CD14-positive monocyte (primary cell): ENCODE data around the gene EXO1. TPM values are rescaled to one million over a fixed set of nuclear protein-coding genes. Genes with fewer than 3 reads are reported as not detected.

Source experiments
- DNase-seq, 3 donors: peaks; one replicate each; pipeline ENCODE4 v3.0.0-alpha.2; 2011 to 2022
- H2AFZ ChIP-seq: 2 replicates; pipeline ENCODE4 v1.6.0; 2012; ENCODE audit warnings: mild to moderate bottlenecking, low read depth, low read length, inconsistent platforms; ENCODE audit not compliant: insufficient read depth, poor library complexity, severe bottlenecking
- H3K27ac ChIP-seq, 2 donors: 1 replicate in 1 of 2; 2 replicates in 1 of 2; pipeline ENCODE4 v1.5.1; 2012 to 2013; ENCODE audit warnings: low read length in 2 of 2, control low read depth in 1 of 2, inconsistent platforms in 1 of 2, low read depth in 1 of 2, mild to moderate bottlenecking in 1 of 2
- H3K27me3 ChIP-seq, 2 donors: one replicate each; pipeline versions ENCODE4 v1.6.0 to v1.6.1; 2011 to 2013; ENCODE audit warnings: low read length in 2 of 2; ENCODE audit not compliant: control insufficient read depth in 2 of 2, insufficient read depth in 2 of 2
- H3K36me3 ChIP-seq, 2 donors: replicated peaks in 1 of 2; 1 replicate in 1 of 2; 2 replicates in 1 of 2; pipeline versions ENCODE4 v1.5.1 to v1.6.1; 2012 to 2013; ENCODE audit warnings: low read length in 2 of 2, control low read depth in 1 of 2, inconsistent platforms in 1 of 2, mild to moderate bottlenecking in 1 of 2; ENCODE audit not compliant: insufficient read depth in 2 of 2, control insufficient read depth in 1 of 2
- H3K4me1 ChIP-seq, 2 donors: 1 replicate in 1 of 2; 2 replicates in 1 of 2; pipeline versions ENCODE4 v1.5.1 to v1.6.1; 2012 to 2013; ENCODE audit warnings: low read length in 2 of 2, control low read depth in 1 of 2, inconsistent platforms in 1 of 2, mild to moderate bottlenecking in 1 of 2, moderate library complexity in 1 of 2; ENCODE audit not compliant: insufficient read depth in 2 of 2, control insufficient read depth in 1 of 2
- H3K4me2 ChIP-seq: replicated peaks from 2 replicates; pipeline ENCODE3; 2012; ENCODE audit warnings: low read length, moderate library complexity, mild to moderate bottlenecking; ENCODE audit not compliant: poor library complexity, severe bottlenecking; ENCODE audit errors: extremely low read depth
- H3K4me3 ChIP-seq, 3 experiments: fragments of 200-600 bp in 1 of 3; sonication (generic) in 1 of 3; replicated peaks in 1 of 3; 1 replicate in 2 of 3; 2 replicates in 1 of 3; pipeline ENCODE4 v1.5.1; 2011 to 2013; ENCODE audit warnings: low read length in 3 of 3, mild to moderate bottlenecking in 3 of 3, control low read depth in 2 of 3, low read depth in 2 of 3, inconsistent platforms in 1 of 3, moderate library complexity in 1 of 3
- H3K79me2 ChIP-seq: 2 replicates; pipeline ENCODE4 v1.6.0; 2012; ENCODE audit warnings: mild to moderate bottlenecking, control low read depth, inconsistent platforms, low read length, moderate library complexity; ENCODE audit not compliant: insufficient read depth
- H3K9ac ChIP-seq: 2 replicates; pipeline ENCODE4 v1.6.0; 2017; ENCODE audit warnings: low read length, mild to moderate bottlenecking; ENCODE audit not compliant: insufficient read depth, poor library complexity, severe bottlenecking
- H3K9me3 ChIP-seq, 2 donors: replicated peaks in 1 of 2; 1 replicate in 1 of 2; 2 replicates in 1 of 2; pipeline versions ENCODE4 v1.5.1 to v1.6.1; 2012 to 2013; ENCODE audit warnings: low read length in 2 of 2, control low read depth in 1 of 2; ENCODE audit not compliant: control insufficient read depth in 1 of 2, insufficient read depth in 1 of 2
- H4K20me1 ChIP-seq: 2 replicates; pipeline ENCODE4 v1.6.0; 2012; ENCODE audit warnings: mild to moderate bottlenecking, low read length, control low read depth, moderate library complexity; ENCODE audit not compliant: insufficient read depth
- H3K27ac Mint-ChIP-seq, 7 donors: one replicate each; pipeline ENCODE4 v1.8.0; 2020; ENCODE audit warnings: mild to moderate bottlenecking in 7 of 7, mixed read lengths in 7 of 7, moderate library complexity in 6 of 7, inconsistent platforms in 2 of 7
- H3K27me3 Mint-ChIP-seq, 3 donors: one replicate each; pipeline ENCODE4 v1.8.0; 2021 to 2022; ENCODE audit warnings: low read depth in 3 of 3, mild to moderate bottlenecking in 3 of 3, mixed read lengths in 3 of 3, moderate library complexity in 3 of 3, inconsistent platforms in 1 of 3
- H3K36me3 Mint-ChIP-seq, 2 donors: one replicate each; pipeline ENCODE4 v1.8.0; 2020; ENCODE audit warnings: mixed read lengths in 2 of 2, inconsistent platforms in 1 of 2, mild to moderate bottlenecking in 1 of 2
- H3K4me1 Mint-ChIP-seq: one replicate; pipeline ENCODE4 v1.8.0; 2020; ENCODE audit warnings: mild to moderate bottlenecking, mixed read lengths
- H3K4me3 Mint-ChIP-seq, 2 donors: one replicate each; pipeline ENCODE4 v1.8.0; 2020; ENCODE audit warnings: mild to moderate bottlenecking in 2 of 2, mixed read lengths in 2 of 2, moderate library complexity in 1 of 2
- H3K9me3 Mint-ChIP-seq, 7 donors: one replicate each; pipeline ENCODE4 v1.8.0; 2020 to 2022; ENCODE audit warnings: mixed read lengths in 7 of 7, mild to moderate bottlenecking in 6 of 7, moderate library complexity in 6 of 7, inconsistent platforms in 2 of 7
- CTCF ChIP-seq: fragments of 200-600 bp; IDR thresholded peaks from one replicate; pipeline ENCODE4 v1.8.0; 2022; ENCODE audit warnings: antibody characterized with exemption, mild to moderate bottlenecking
- WGBS: methylation state at CpG from one replicate; pipeline ENCODE4 v1.1.5; 2013; ENCODE audit warnings: missing lambda C conversion rate; ENCODE audit not compliant: insufficient coverage; 5-methylcytosine and 5-hydroxymethylcytosine counted together
- intact Hi-C, 2 donors: fragments of 100-400 bp; cut with micrococcal nuclease; formaldehyde crosslinking; loops; one replicate each; pipeline versions ENCODE4 v1.15.0 to v1.15.1; 2023
- polyA plus RNA-seq, 3 donors: library from polyadenylated mRNA; depleted of rRNA in 1 of 3; unstranded in 2 of 3; stranded (reverse) in 1 of 3; fragments of 300-500 nt in 2 of 3; fragments of >200 nt in 1 of 3; fragmentation: Illumina TruSeq in 2 of 3; gene quantifications; 1 replicate in 2 of 3; 2 replicates in 1 of 3; pipeline ENCODE4 v1.2.3, GENCODE V29; 2012 to 2021

EXO1 gene
- polyA plus RNA-seq, 3 donors, result 0.16 to 0.26 TPM; not detected in 1

GRCh38 chr1:241917487-241917886 lies 69.5 kb downstream of the EXO1 start:
- peaks cover 0 to 5% (median 2%) of the 10 kb centered on the region in 7 donors for H3K9me3 Mint-ChIP-seq
- H3K9ac ChIP-seq, result no peak overlapping the region
- no peaks in the 10 kb centered on the region for H3K4me1 ChIP-seq
- no peak overlapping the region for H2AFZ ChIP-seq
- no peaks in the 10 kb centered on the region for H3K27me3 ChIP-seq
- peaks cover 3% of the 10 kb centered on the region for H3K4me1 Mint-ChIP-seq
- H3K36me3 Mint-ChIP-seq, result no peaks in the 10 kb centered on the region
- no peaks in the 10 kb centered on the region for H3K36me3 ChIP-seq
- H4K20me1 ChIP-seq, result no peaks in the 10 kb centered on the region
- H3K79me2 ChIP-seq, result no peaks in the 10 kb centered on the region
- H3K27ac ChIP-seq, result no peak overlapping the region
- TF ChIP-seq CTCF, result no peak
- no peak overlapping the region for H3K4me2 ChIP-seq
- H3K4me3 ChIP-seq, result no peak overlapping the region
- WGBS, result 95% methylated on average over 11 of the region's 12 CpGs
- no peak overlapping the region for H3K27ac Mint-ChIP-seq
- intact Hi-C loops, result no loop called here
- H3K9me3 ChIP-seq, result no peaks in the 10 kb centered on the region
- H3K4me3 Mint-ChIP-seq, result no peak overlapping the region
- peaks cover 0 to 7% (median 0%) of the 10 kb centered on the region in 3 donors for H3K27me3 Mint-ChIP-seq
- DNase-seq, result no peak

- DNase-seq, result peak in 1 of 3 donors; percentile 41
- Mint-ChIP-seq H3K4me1 (peaks cover 3% of the 10 kb centered on the region), H3K27me3 (peaks cover 0 to 7% (median 0%) of the 10 kb centered on the region in 3 donors), H3K4me3 (no peak overlapping the region), H3K27ac (peak overlapping the region in 3 of 7 donors; percentile 68 to 70 (median 70)), H3K36me3 (no peaks in the 10 kb centered on the region), H3K9me3 (peaks cover 0 to 5% (median 2%) of the 10 kb centered on the region in 7 donors)
- Histone ChIP-seq H2AFZ (no peak overlapping the region), H3K9ac (no peak overlapping the region), H3K36me3 (no peaks in the 10 kb centered on the region), H3K4me1 (no peaks in the 10 kb centered on the region), H3K27ac (no peak overlapping the region), H3K79me2 (no peaks in the 10 kb centered on the region), H3K4me3 (no peak overlapping the region), H3K4me2 (no peak overlapping the region), H3K9me3 (no peaks in the 10 kb centered on the region), H3K27me3 (no peaks in the 10 kb centered on the region), H4K20me1 (no peaks in the 10 kb centered on the region)
- 74% methylated on average over 3 of the region's 5 CpGs for WGBS
- no peak for TF ChIP-seq CTCF
- intact Hi-C loops, result no loop called here
These were observed 70.9 kb downstream of the EXO1 start for GRCh38 chr1:241918879-241919278.
